NCI-H2081 (cell line): ENCODE results near the gene SLC17A9.
A peak's percentile ranks its signal among the peaks of the same experiment; 100 is the strongest.

Experiments used
- DNase-seq, 2 experiments: peaks; one replicate each; lab custom pipeline; 2025; lab: John Stamatoyannopoulos, UW

Gene SLC17A9

GRCh38 chr20:62982124-62983075, 29.9 kb downstream of the SLC17A9 start:
- no peak for DNase-seq

- no peak for DNase-seq
These were observed 30.7 kb downstream of the SLC17A9 start for GRCh38 chr20:62983210-62983609.

- peak; percentile 9 to 60 for DNase-seq
These were observed 32.3 kb downstream of the SLC17A9 start for GRCh38 chr20:62984666-62985443.

GRCh38 chr20:62985444-62985778, 32.9 kb downstream of the SLC17A9 start:
- no peak for DNase-seq

- no peak for DNase-seq
These were observed 33.8 kb downstream of the SLC17A9 start for GRCh38 chr20:62986257-62986800.

GRCh38 chr20:62987114-62987513, 34.6 kb downstream of the SLC17A9 start:
- DNase-seq: no peak

GRCh38 chr20:62989201-62989601, 36.7 kb downstream of the SLC17A9 start:
- no peak for DNase-seq

- DNase-seq: no peak
These were observed 37.9 kb downstream of the SLC17A9 start for GRCh38 chr20:62990306-62990825.

- no peak for DNase-seq
These were observed 38.8 kb downstream of the SLC17A9 start for GRCh38 chr20:62991196-62991807.

GRCh38 chr20:62991863-62992262, 39.4 kb downstream of the SLC17A9 start:
- no peak for DNase-seq

- DNase-seq: no peak
These were observed 41.5 kb downstream of the SLC17A9 start for GRCh38 chr20:62993856-62994494.

- DNase-seq: no peak
These were observed 42.4 kb downstream of the SLC17A9 start for GRCh38 chr20:62994869-62995281.

GRCh38 chr20:62995481-62995880, 43.0 kb downstream of the SLC17A9 start:
- no peak for DNase-seq

GRCh38 chr20:62995898-62996595, 43.5 kb downstream of the SLC17A9 start:
- DNase-seq: no peak

GRCh38 chr20:62996596-62996982, 44.1 kb downstream of the SLC17A9 start:
- no peak for DNase-seq

GRCh38 chr20:62997417-62998035, 45.0 kb downstream of the SLC17A9 start:
- DNase-seq: no peak

GRCh38 chr20:62998449-62998848, 45.9 kb downstream of the SLC17A9 start:
- DNase-seq: no peak

GRCh38 chr20:62999580-62999979, 47.1 kb downstream of the SLC17A9 start:
- no peak for DNase-seq

GRCh38 chr20:63000036-63000435, 47.5 kb downstream of the SLC17A9 start:
- DNase-seq: no peak

- DNase-seq: no peak
These were observed 48.4 kb downstream of the SLC17A9 start for GRCh38 chr20:63000958-63001357.

- DNase-seq: no peak
These were observed 50.0 kb downstream of the SLC17A9 start for GRCh38 chr20:63002511-63002910.
